Measurements from ENCODE around the gene TPR. TPM values are rescaled to one million over a fixed set of nuclear protein-coding genes. Genes with fewer than 3 reads are reported as not detected.
"Not testable (repeated sequence)": the region's sequence is repeated elsewhere in the genome, so short reads cannot be mapped to it uniquely, and the experiment has no call there.

TPR gene
- polyA plus RNA-seq, 1 of the 3 experiments (the other 2 are of a cell fraction): 37.5 TPM

GRCh38 chr1:186403632-186404031 lies 28.6 kb upstream of the TPR start:
- H3K4me2 ChIP-seq: no peak overlapping the region
- H3K27me3 ChIP-seq (ENCODE audit: insufficient read depth): no peaks in the 10 kb centered on the region
- no peaks in the 10 kb centered on the region for H3K79me2 ChIP-seq (ENCODE audit: insufficient read depth)
- ChIA-PET CTCF (interaction anchor here (0.7 to 3.8 kb wide), 15 partner anchors 10 to 583 kb away, joined by 3 to 24 read pairs (median 5); partner anchors contain the start of genes ODR4 and TPR), POLR2A (no interaction called here)
- no peak overlapping the region for H3K9ac ChIP-seq
- no peaks in the 10 kb centered on the region for H3K9me2 ChIP-seq
- no peak overlapping the region for H3K4me3 ChIP-seq (ENCODE audit: low read depth in 2 of 2, low read length in 1 of 2)
- H3K4me1 ChIP-seq (ENCODE audit: control insufficient read depth in 1 of 2, insufficient read depth in 2 of 2, low read depth in 1 of 2, low read length in 1 of 2): peaks cover 0 to 4% of the 10 kb centered on the region in 2 experiments; a peak in 2 of 4 replicates
- no peak overlapping the region for H3K27ac ChIP-seq (ENCODE audit: low read depth in 2 of 2, low read length in 1 of 2)
- DNase-seq: no peak
- no peak for TF ChIP-seq MEF2A (IDR thresholded peaks at IDR 0.05; ENCODE audit: borderline replicate concordance, low read depth)
- no peak for TF ChIP-seq TEAD4 (IDR thresholded peaks at IDR 0.05; ENCODE audit: borderline replicate concordance, insufficient read depth)
- TF ChIP-seq ELF1 (IDR thresholded peaks at IDR 0.05): no peak
- TF ChIP-seq MAX (IDR thresholded peaks at IDR 0.05; ENCODE audit: low read depth): no peak
- no peak for TF ChIP-seq TCF12 (IDR thresholded peaks at IDR 0.05)
- TF ChIP-seq RCOR1 (IDR thresholded peaks at IDR 0.05; ENCODE audit: low read length): no peak
- TF ChIP-seq NRF1 (IDR thresholded peaks at IDR 0.05; ENCODE audit: low read depth, low read length): no peak
- TF ChIP-seq TAF1 (IDR thresholded peaks at IDR 0.05; ENCODE audit: borderline replicate concordance, low read depth, low read length): no peak
- no peak for TF ChIP-seq RAD21 (IDR thresholded peaks at IDR 0.05; ENCODE audit: low read length)
- no peak for TF ChIP-seq FOXJ3 (CRISPR knock-in tag; IDR thresholded peaks at IDR 0.05)
- no peak overlapping the region for H2AFZ ChIP-seq (ENCODE audit: low read depth)
- no peaks in the 10 kb centered on the region for H3K9me3 ChIP-seq
- no peaks in the 10 kb centered on the region for H4K20me1 ChIP-seq (ENCODE audit: insufficient read depth)
- peaks cover 49 to 62% of the 10 kb centered on the region in 2 experiments for H3K36me3 ChIP-seq (replicated peaks in 1 of 2; ENCODE audit: control insufficient read depth in 1 of 2, insufficient read depth in 2 of 2, low read length in 1 of 2)
- peaks cover 27% of the 10 kb centered on the region for H3F3A ChIP-seq (replicated peaks; ENCODE audit: insufficient read depth)

- POLR2A ChIA-PET; H3K4me3 ChIP-seq (ENCODE audit: low read depth in 2 of 2, low read length in 1 of 2); H4K20me1 ChIP-seq (ENCODE audit: insufficient read depth); DNase-seq; H3K9ac ChIP-seq; H3K4me1 ChIP-seq (ENCODE audit: control insufficient read depth in 1 of 2, insufficient read depth in 2 of 2, low read depth in 1 of 2, low read length in 1 of 2); CTCF ChIA-PET; H3K9me3 ChIP-seq; H3K27me3 ChIP-seq (ENCODE audit: insufficient read depth); H3K4me2 ChIP-seq; H3K9me2 ChIP-seq; H3K79me2 ChIP-seq (ENCODE audit: insufficient read depth); H2AFZ ChIP-seq (ENCODE audit: low read depth): not testable (repeated sequence)
- peak; percentile 10; the same call in 1 of the 2 replicates for TF ChIP-seq FOSL2 (IDR thresholded peaks at IDR 0.05; ENCODE audit: borderline replicate concordance, low read depth)
- peak; percentile 10; the same call in 1 of the 2 replicates for TF ChIP-seq JUND (IDR thresholded peaks at IDR 0.05)
- TF ChIP-seq PBX3 (IDR thresholded peaks at IDR 0.05): peak; percentile 40; the same call in 1 of the 2 replicates
- Histone ChIP-seq H3K36me3 (replicated peaks in 1 of 2; ENCODE audit: control insufficient read depth in 1 of 2, insufficient read depth in 2 of 2, low read length in 1 of 2) (peaks cover 56 to 61% of the 10 kb centered on the region in 2 experiments), H3F3A (replicated peaks; ENCODE audit: insufficient read depth) (peaks cover 46% of the 10 kb centered on the region), H3K27ac (ENCODE audit: low read depth in 2 of 2, low read length in 1 of 2) (peak overlapping the region in 1 of 2 experiments; percentile 42; a peak in 2 of 4 replicates)
- WGBS (ENCODE audit: low lambda C conversion rate): 98% methylated on average over 2 of the region's 2 CpGs
Observed at GRCh38 chr1:186401446-186401845, 26.4 kb upstream of the TPR start.

- not testable (repeated sequence) for H3K9ac ChIP-seq; DNase-seq; H3K4me1 ChIP-seq (ENCODE audit: control insufficient read depth in 1 of 2, insufficient read depth in 2 of 2, low read depth in 1 of 2, low read length in 1 of 2); H3K79me2 ChIP-seq (ENCODE audit: insufficient read depth); H2AFZ ChIP-seq (ENCODE audit: low read depth); H4K20me1 ChIP-seq (ENCODE audit: insufficient read depth); H3K9me3 ChIP-seq; H3K27me3 ChIP-seq (ENCODE audit: insufficient read depth); H3K4me3 ChIP-seq (ENCODE audit: low read depth in 2 of 2, low read length in 1 of 2); H3K9me2 ChIP-seq; H3K4me2 ChIP-seq; H3K27ac ChIP-seq (ENCODE audit: low read depth in 2 of 2, low read length in 1 of 2)
- WGBS (ENCODE audit: low lambda C conversion rate): 93% methylated on average over 6 of the region's 6 CpGs
- peaks cover 17% of the 10 kb centered on the region for H3F3A ChIP-seq (replicated peaks; ENCODE audit: insufficient read depth)
- H3K36me3 ChIP-seq (replicated peaks in 1 of 2; ENCODE audit: control insufficient read depth in 1 of 2, insufficient read depth in 2 of 2, low read length in 1 of 2): peaks cover 83 to 87% of the 10 kb centered on the region in 2 experiments
- ChIA-PET POLR2A (interaction anchor here (0.6 kb wide), 1 partner anchor 1528 kb away, joined by 3 read pairs; no protein-coding TSS in a partner anchor), CTCF (interaction anchor here (0.8 to 1.2 kb wide), 2 partner anchors 11 to 17 kb away, joined by 3 to 10 read pairs; partner anchors contain the start of genes ODR4 and TPR)
Observed at GRCh38 chr1:186392711-186393110, 17.7 kb upstream of the TPR start.
